GM15510 (cell line): Measurements from ENCODE around the gene POU3F1.

ENCODE experiments used
- POLR2A ChIP-seq: IDR thresholded peaks from 3 replicates; pipeline ENCODE4 v1.6.1; 2011; ENCODE audit warnings: borderline replicate concordance; ENCODE audit not compliant: insufficient read length; ENCODE audit errors: extremely low read depth

POU3F1 gene

DNA sequence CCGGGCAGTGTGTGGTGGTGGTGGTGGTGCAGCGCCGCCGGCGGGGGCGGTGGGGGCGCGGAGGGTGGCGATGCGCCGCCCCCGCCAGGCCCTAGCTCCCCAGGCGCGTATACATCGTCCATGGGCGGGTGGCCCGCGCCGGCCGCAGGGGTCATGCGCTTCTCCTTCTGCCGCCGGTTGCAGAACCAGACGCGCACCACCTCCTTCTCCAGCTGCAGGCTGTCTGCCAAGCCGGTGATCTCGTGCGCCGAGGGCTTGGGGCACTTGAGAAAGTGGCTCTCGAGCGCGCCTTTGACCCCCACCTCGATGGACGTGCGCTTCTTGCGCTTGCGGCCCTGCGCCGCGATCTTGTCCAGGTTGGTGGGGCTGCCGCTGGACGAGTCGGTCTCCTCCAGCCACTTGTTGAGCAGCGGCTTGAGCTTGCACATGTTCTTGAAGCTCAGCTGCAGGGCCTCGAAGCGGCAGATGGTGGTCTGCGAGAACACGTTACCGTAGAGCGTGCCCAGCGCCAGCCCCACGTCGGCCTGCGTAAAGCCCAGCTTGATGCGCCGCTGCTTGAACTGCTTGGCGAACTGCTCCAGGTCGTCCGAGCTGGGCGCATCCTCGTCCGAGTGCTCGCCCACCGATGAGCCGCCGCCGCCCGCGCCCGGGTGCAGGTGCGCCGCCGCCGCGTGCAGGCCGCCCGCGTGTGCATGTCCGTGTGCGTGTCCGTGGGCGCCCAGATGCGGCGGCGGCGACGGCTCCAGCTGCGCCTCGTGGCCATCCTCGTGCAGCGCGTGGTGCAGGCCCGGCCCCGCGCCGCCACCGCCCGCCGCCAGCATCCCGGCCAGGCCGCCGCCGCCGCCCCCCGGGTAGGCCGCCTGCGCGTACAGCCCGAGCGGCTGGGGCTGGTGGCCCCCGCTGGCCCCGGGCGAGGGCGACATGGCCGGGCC lies 926 bp downstream of the POU3F1 start:
- TF ChIP-seq POLR2A, result no peak

DNA sequence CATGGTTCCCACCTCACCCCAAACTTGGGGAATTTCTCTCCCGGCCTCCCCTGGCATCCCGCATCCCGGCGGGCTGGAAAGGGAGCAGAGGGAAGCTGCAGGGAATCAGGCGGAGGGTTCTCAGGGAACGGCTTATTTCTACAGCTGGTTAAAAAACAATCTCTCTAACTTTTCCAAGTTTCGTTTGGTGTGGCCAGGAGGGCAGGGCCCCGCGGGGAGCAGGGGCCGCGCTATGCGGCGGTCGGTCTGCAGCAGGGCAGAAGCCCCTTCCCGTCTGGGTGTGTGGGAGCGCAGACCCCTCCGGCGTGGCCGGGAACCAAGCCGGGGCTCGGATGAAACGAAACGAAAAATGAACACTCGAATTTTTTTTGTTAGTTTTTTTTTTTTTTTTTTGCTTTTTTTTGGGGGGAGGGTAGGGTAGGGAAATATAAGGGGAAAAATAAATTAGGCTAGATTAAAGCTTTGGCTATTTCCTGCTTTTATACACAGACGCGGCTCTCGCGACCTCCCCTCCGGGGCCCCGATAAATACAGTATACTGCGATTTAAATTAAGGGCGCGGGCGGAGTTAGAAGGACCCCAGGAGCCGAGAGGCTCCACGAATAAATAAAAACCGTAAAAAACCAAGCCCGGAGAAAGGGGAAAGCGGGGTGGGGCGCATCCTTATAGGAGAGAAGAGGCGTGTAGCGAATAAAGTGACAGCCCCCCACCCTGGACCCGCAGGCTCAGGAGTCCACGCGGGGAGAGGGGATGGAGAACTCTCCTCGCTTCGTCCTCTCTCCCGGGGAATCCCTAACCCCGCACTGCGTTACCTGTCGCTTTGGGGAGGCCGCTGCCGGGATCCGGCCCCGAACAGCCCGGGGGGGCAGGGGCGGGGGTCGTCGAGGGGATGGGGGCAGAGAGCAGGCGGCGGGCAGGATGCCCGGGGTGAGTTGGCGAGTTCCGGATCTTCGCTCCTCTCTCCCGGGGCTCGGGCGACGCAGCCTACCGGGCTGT lies 2.1 kb downstream of the POU3F1 start:
- no peak for TF ChIP-seq POLR2A

DNA sequence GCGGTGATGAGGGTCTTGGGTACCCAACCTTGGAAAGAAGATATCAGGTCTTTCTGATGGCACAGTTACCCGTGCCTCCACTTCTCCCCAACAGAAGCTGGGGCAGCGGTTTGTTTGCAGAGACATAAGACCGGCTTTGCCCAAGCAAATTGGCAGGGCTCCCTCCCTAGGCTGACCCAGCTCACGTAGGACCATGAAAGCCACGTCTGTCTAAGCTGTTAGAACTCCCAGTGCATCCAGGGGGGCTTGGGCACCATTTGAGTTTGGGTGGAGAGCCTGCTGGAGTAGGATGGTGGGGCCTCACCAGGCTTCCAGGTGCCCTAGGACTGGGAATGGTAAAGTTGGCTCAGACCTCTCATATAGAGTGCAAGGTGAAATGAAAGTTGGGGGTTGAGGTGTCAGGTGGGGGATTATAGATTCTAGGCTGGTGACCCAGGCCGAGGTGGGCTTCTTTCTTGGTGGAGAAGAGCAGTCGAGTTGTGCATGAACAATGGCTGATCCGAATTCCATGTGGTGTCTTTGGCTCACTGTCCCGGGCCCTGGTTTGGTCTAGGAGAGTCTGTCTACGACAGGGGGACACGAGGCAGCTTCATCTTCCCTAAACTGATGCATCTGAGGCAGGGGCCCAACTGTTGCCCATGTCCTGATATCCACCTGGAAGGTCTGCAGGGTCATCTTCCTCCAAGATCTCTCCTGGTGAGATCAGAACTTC lies 3.4 kb downstream of the POU3F1 start:
- TF ChIP-seq POLR2A, result no peak

DNA sequence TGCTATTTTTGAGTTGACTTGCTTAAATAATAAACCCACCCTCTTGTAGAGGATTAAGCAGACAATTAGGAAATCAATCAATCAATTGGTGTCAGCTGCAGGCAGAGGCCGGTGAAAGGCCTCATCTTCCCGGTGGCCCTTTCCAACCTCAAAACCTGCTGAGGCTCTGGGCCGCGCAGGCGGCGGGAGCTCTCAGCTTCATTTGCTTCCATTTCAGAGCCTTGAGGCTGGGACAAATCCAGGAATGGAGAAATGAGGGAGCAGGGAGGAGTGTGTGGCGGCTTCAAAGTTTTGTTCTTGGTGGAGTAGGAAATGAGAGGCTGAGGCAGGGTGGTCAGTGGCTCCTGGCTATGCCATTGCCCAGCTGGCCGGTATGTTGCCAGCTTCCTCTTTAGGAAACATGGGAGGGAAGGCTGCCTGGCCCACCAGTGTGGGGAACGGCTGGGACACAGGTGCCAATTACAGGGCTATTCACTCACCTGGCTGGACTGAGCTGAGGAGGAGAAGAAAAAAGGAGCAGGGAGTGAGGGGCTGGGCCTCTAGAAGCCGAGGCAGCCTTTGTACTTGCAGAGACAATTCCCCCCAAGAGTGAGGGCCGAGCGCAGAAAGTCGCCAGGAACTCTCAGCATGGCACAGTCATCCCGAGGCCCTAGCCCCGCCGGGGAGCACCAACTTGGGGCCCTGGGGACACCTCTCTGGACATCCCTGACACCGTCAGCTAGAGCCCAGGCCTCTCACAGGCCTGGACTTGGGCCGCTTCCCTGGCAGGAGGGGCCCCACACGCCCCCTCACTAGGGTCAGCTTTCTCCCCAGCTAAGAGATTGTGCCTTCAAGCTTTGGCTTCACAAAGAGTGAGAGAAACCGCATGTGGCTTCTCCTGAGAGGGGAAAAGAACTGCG lies 4.4 kb downstream of the POU3F1 start:
- TF ChIP-seq POLR2A, result no peak

DNA sequence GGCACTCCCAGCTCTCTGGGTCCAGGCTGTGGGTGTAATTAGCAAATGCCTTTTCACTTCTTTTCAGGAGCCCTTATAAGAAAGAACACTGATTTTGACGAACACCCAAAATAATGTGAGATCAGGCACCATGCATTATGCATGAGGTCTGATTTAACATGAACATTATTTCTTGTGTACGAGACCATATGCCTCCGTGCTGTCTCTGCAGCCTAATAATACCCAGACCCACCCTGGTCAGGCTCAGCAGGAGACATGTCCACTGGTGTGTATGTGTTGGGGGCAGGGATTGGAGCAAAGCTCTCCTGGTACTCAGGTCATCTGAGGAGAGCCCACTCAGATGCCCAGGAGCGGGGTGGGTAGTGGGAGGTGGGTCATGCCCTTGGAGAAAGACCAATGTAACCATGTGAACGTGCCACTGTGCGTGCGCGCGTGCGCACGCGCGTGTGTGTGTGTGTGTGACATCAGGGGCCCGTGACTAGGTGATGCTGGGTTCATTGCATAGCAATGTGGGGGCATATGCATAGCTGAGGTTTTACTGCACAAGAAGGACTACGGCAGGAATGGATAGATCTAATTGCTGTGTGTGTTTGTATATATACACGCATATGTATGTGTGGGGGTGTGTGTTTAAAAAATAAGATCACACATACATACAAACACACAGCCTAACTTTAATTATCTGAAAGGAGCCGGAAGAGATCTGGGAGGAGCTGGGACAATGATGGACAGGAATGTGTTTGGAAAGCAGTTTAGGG lies 7.1 kb downstream of the POU3F1 start:
- no peak for TF ChIP-seq POLR2A

DNA sequence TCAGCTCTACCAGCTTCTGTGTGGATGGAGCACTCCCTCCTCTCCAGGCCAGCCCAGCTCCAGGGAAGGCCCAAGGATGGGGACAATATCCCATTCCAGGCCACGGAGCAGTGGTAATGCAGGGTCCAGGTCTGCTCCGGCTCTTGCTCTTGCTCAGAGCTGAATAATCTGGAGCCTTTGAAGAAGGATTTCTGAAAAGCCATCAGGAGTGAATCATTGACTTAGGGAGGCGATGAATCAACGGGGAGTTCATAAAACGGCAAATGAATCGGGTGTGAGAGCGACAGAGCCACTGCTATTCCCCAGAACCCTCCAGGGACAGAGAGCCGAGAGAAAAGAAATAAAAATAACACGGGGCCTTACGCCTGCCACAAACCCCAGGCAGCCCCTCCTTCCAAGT lies 7.7 kb downstream of the POU3F1 start:
- no peak for TF ChIP-seq POLR2A

DNA sequence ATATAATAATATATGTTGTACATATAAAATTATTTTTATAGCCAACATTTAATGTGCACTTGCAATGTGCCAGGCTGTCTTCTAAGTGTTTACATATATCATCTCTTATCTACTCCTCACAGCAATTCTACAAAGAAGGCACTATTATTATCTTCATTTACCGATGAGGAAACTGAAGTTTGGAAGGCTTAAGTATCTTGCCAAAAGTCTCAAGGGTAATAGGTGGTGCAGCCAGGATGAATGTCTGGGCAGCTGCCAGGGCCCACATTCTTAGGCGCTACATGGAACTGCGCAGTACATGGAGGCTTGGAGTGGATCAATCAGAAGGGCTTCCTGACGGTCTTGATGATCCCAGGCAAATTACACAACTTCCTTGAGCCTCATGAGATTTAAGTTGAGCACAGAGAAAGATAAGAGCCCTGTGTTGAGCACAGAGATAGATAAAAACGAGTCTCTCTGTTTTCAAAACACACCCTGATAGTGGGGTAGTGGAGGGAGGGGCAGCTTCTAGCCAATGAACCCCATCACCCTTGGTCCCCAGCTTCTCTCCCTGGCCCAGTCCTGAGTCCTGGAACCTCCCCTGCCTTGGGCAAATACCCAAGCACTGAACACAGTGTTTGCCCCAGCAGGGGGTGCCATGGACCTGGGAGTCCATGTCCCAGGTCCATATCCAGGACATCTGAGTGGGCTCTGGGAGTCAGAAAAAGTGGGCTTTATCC lies 9.2 kb downstream of the POU3F1 start:
- TF ChIP-seq POLR2A, result no peak

DNA sequence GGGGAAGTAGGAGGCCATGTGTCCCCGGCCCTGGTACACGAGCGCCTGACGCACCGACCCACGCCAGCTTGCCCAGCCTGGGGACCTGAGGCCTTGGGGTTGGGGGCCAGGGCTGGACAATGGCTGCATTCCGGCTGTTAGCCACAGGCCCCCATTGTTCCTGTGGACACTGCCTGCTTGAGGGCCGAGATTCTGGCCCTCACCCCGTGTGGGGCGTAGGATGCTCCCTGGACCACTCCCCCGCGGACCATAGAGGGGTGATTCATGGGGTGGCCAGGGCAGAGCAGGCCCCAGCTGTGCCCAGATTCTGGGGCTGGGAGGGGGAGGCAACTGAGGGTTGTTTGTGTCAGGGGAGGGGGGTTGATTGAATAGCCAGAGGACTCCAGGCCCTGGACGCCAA lies 11.7 kb downstream of the POU3F1 start:
- no peak for TF ChIP-seq POLR2A

DNA sequence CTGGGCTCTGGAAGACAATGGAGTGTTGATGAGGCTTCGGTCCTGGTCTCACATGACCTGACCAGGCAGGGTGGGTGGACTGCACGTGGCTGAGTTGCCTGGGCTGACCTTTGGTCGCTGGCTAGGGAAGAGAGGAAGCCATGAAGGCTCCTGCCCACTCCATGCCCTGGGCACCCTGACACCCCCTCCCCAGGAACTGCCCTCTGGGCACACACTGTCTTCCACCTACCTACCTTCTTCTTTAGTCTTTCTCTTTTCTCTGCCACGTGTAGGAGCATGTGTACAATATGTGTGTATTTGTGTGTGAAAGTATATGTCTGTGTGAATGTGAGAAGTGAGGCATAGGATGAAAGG lies 15.1 kb downstream of the POU3F1 start:
- no peak for TF ChIP-seq POLR2A

DNA sequence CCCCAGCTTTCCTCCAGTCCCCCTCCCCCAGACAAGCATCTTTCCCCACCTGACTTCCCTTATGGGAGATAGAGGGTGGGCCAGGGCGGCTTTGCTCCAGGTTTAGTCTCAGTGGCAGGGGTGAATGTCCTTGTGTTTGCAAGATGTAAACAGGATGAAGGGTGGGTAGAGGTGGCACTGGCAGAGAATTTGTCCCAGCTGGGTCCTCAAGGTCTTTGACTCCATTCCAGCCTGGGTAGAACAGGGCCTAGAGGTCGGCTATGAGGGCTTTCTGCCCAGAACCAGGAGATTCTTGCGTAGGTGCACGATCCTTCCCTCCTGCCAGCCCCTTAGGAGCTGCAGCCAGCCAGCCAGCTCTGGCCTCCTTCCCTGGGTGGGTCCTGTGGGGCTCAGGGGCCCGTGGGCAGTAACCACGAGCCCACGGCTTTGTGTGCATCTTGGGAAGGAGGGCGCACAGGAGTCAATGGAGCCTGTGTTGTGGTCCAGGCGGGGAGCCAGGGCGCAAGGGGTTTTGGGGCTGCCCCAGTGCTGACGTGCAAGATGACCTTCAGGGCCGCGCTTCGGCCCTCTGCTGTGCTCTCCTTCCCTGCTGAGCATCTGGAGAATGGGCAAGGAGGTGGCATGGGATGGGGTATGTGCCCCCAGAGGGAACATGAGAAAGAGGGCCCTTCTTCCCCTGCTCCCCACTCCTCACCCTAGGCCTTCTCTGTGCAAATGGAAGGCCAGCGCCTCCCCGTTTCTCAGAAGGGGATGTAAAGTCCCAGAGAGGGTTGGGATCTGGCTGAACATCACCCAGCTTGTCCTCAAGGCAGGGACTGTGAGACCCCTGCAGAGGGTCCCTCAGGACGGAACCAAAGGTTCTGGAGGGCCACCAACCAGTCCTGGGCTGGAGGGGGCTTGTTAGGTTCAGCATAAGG lies 15.7 kb downstream of the POU3F1 start:
- TF ChIP-seq POLR2A, result no peak

DNA sequence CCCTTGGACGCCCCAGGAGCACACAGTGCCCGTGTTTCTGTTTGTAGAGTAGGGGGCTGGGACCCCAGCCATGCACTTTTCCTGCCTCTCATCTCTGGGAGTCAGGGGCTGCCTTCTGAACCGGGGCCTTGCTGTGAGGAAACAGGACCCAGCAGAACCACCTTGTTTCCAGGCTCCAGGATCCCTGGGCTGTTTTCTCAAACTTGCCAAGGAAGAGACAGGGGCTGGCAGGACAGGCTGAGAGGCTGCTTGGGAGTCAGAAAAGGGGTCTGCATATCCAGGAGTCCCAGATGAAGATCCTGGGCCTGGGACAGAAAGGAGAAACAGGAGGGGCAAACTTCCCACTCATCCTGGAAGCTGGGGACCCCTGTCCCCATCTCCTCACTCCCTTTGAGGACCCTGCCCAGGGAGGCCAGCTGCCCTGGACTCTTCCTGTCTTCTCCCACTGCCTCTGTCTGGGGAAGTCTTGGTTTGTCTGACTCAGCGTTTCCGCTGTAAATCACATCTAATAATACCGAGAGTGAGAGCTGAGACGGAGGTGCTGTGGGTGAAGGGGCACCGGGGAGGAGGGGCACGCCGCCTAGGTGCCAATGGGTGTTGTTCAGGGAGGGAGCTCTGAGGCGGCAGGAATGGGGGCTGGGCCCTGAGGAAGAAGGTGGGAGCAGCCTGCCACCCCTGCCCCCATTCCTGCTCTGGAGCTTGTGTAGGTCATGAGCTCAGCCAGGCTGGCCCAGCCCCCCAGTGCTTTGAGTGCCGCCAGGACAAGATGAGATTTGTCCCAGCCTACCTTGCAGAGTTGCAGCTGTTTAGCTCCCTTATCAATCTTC lies 16.7 kb downstream of the POU3F1 start:
- peak; percentile 29 for TF ChIP-seq POLR2A
